Common myeloid progenitor, CD34-positive (primary cell): Measurements from ENCODE around the gene ARSG.

Source experiments
- CTCF ChIA-PET: fragments of 350-600 bp; sonication (Branson Sonifier 250); formaldehyde crosslinking; loops from one replicate; lab custom pipeline; 2021; ENCODE audit warnings: antibody characterized with exemption; lab: Charles Lee
- POLR2A ChIA-PET: fragments of 350-600 bp; sonication (Branson Sonifier 250); formaldehyde crosslinking; loops from one replicate; lab custom pipeline; 2021; ENCODE audit warnings: antibody characterized with exemption; lab: Charles Lee
- DNase-seq, 3 donors: peaks; one replicate each; pipeline versions ENCODE4 v3.0.0 to v3.0.0-alpha.2; 2013
- H3K27ac ChIP-seq, 2 experiments: 1 replicate in 1 of 2; 2 replicates in 1 of 2; pipeline ENCODE4 v1.7.0; 2013; ENCODE audit warnings: inconsistent platforms in 2 of 2, low read length in 2 of 2, mild to moderate bottlenecking in 2 of 2, low read depth in 1 of 2, moderate library complexity in 1 of 2; ENCODE audit not compliant: severe bottlenecking in 2 of 2, insufficient read depth in 1 of 2, poor library complexity in 1 of 2
- H3K27me3 ChIP-seq, 5 experiments: replicated peaks in 2 of 5; 1 replicate in 3 of 5; 2 replicates in 2 of 5; pipeline versions ENCODE4 v1.6.1 to v1.7.0; 2013; ENCODE audit warnings: low read length in 4 of 5, mild to moderate bottlenecking in 2 of 5, moderate library complexity in 2 of 5, inconsistent platforms in 1 of 5; ENCODE audit not compliant: insufficient read depth in 5 of 5, control insufficient read depth in 4 of 5
- H3K36me3 ChIP-seq, 4 experiments: 1 replicate in 2 of 4; 2 replicates in 2 of 4; pipeline versions ENCODE4 v1.6.1 to v1.7.0; 2013; ENCODE audit warnings: low read length in 3 of 4, control low read depth in 1 of 4, mild to moderate bottlenecking in 1 of 4; ENCODE audit not compliant: control insufficient read depth in 4 of 4, insufficient read depth in 4 of 4
- H3K4me1 ChIP-seq, 4 experiments: 1 replicate in 3 of 4; 2 replicates in 1 of 4; pipeline versions ENCODE4 v1.6.1 to v1.7.1; 2013; ENCODE audit warnings: low read length in 3 of 4, mild to moderate bottlenecking in 3 of 4, control low read depth in 1 of 4, inconsistent platforms in 1 of 4, moderate library complexity in 1 of 4; ENCODE audit not compliant: control insufficient read depth in 4 of 4, insufficient read depth in 4 of 4; ENCODE audit errors: control extremely low read depth in 1 of 4
- H3K4me3 ChIP-seq, 7 experiments: 1 replicate in 4 of 7; 2 replicates in 3 of 7; pipeline versions ENCODE4 v1.5.1 to v1.7.0; 2013; ENCODE audit warnings: mild to moderate bottlenecking in 7 of 7, low read length in 6 of 7, moderate library complexity in 6 of 7, inconsistent platforms in 2 of 7, low read depth in 2 of 7, control low read depth in 1 of 7; ENCODE audit not compliant: insufficient read depth in 4 of 7, control insufficient read depth in 1 of 7; ENCODE audit errors: extremely low read depth in 1 of 7
- H3K9me3 ChIP-seq, 5 experiments: 1 replicate in 4 of 5; 2 replicates in 1 of 5; pipeline versions ENCODE4 v1.6.1 to v1.7.1; 2013; ENCODE audit warnings: low read length in 4 of 5, mild to moderate bottlenecking in 2 of 5, inconsistent platforms in 1 of 5, low read depth in 1 of 5, moderate library complexity in 1 of 5; ENCODE audit not compliant: control insufficient read depth in 4 of 5, insufficient read depth in 2 of 5; ENCODE audit errors: control extremely low read depth in 1 of 5
- WGBS: methylation state at CpG from one replicate; pipeline ENCODE4 v1.1.5; 2013; ENCODE audit not compliant: insufficient coverage; 5-methylcytosine and 5-hydroxymethylcytosine counted together

The ARSG gene

DNA sequence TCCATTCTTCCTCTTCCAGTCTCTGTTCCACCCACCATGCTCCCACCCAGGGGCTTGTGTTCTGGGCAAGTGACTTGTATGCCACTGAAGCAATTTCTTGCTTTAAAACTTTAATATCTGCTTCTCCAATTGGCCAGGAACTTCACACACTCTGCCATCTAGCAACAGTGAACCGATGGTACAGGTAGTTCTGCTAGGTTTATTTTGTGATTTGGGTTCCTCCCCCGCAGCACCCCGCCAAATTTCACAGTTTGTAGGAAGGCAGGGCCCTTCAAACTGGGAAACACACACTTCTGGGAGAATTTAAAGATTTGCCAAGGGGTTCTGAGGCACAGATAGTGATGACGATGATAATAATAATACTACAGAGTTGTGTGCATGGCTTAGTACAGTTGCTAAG is 3.3 kb downstream of the ARSG start:
- 96% methylated on average over 4 of the region's 4 CpGs for WGBS
- no peak overlapping the region for H3K27ac ChIP-seq
- ChIA-PET POLR2A (no interaction called here), CTCF (no interaction called here)
- peaks cover 0 to 22% (median 3%) of the 10 kb centered on the region in 5 experiments for H3K27me3 ChIP-seq
- DNase-seq: no peak
- peaks cover 6 to 41% (median 30%) of the 10 kb centered on the region in 4 experiments for H3K4me1 ChIP-seq
- no peaks in the 10 kb centered on the region for H3K36me3 ChIP-seq
- no peaks in the 10 kb centered on the region for H3K9me3 ChIP-seq
- no peak overlapping the region for H3K4me3 ChIP-seq

DNA sequence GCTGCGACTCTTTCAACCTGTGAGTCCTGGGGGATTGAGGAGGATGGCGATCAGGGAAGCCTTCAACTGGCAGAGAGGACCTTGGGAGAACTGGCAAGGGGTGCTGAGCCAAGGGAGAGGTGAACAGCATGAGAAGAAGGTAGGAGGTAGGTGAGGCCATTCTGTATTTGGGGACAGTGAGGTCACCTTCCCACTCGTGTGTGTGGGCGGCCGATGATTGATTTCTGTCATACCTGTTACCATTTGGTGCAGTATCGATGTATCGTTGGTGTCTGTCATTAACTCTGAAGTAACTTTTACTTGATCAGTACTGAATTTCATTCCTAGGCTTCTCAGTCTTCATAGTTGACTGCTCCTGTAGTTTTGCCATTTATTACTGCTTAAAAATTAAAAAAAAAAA is 3.8 kb downstream of the ARSG start:
- Histone ChIP-seq H3K27me3 (peaks cover 0 to 21% (median 3%) of the 10 kb centered on the region in 5 experiments), H3K4me1 (peaks cover 1 to 36% (median 25%) of the 10 kb centered on the region in 4 experiments), H3K9me3 (no peaks in the 10 kb centered on the region), H3K4me3 (no peak overlapping the region), H3K27ac (no peak overlapping the region), H3K36me3 (no peaks in the 10 kb centered on the region)
- DNase-seq: no peak
- ChIA-PET POLR2A (no interaction called here), CTCF (no interaction called here)
- WGBS: 97% methylated on average over 6 of the region's 7 CpGs

- no peak overlapping the region for H3K27ac ChIP-seq
- no peak overlapping the region for H3K4me3 ChIP-seq
- no peaks in the 10 kb centered on the region for H3K36me3 ChIP-seq
- DNase-seq: peak in 1 of 3 donors; percentile 33
- 100% methylated on average over 4 of the region's 18 CpGs for WGBS
- ChIA-PET CTCF (interaction anchor here (0.8 to 1.2 kb wide), 2 partner anchors 102 to 163 kb away, joined by 3 read pairs; no protein-coding TSS in a partner anchor), POLR2A (no interaction called here)
- peaks cover 0 to 24% (median 11%) of the 10 kb centered on the region in 4 experiments for H3K4me1 ChIP-seq
- H3K27me3 ChIP-seq: peaks cover 0 to 15% (median 7%) of the 10 kb centered on the region in 5 experiments
- H3K9me3 ChIP-seq: no peaks in the 10 kb centered on the region
Measured at GRCh38 chr17:68296217-68297191, 5.2 kb downstream of the ARSG start.

GRCh38 chr17:68297195-68297594 is 5.9 kb downstream of the ARSG start:
- CTCF ChIA-PET: interaction anchor here (1.2 kb wide), 1 partner anchor 101 kb away, joined by 3 read pairs; no protein-coding TSS in a partner anchor
- Histone ChIP-seq H3K36me3 (no peaks in the 10 kb centered on the region), H3K4me3 (no peak overlapping the region), H3K9me3 (no peaks in the 10 kb centered on the region), H3K4me1 (peaks cover 0 to 17% (median 6%) of the 10 kb centered on the region in 4 experiments), H3K27me3 (peaks cover 0 to 16% (median 7%) of the 10 kb centered on the region in 5 experiments), H3K27ac (no peak overlapping the region)
- POLR2A ChIA-PET: no interaction called here
- DNase-seq: no peak
- 80% methylated on average over 3 of the region's 4 CpGs for WGBS

DNA sequence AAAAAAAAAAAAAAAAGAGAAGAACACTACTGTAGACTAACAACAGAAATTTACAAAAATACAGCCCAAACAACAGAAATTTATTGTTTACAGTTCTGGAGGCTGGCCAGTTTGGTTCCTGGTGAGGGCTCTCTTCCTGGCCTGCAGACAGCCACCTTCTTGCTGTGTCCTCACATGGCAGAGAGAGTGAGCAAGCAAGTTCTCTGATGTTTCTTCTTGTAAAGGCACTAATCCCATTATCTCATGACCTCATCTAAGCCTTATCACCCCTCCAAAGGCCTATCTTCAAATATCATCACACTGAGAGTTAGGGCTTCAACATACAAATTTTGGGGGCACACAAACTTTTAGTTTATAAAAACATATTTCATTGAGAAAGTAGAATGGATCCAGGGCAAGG is 7.3 kb downstream of the ARSG start:
- DNase-seq: no peak
- Histone ChIP-seq H3K9me3 (no peaks in the 10 kb centered on the region), H3K4me3 (no peak overlapping the region), H3K4me1 (peaks cover 0 to 11% (median 0%) of the 10 kb centered on the region in 4 experiments), H3K27me3 (peaks cover 0 to 11% (median 7%) of the 10 kb centered on the region in 5 experiments), H3K27ac (no peak overlapping the region), H3K36me3 (no peaks in the 10 kb centered on the region)
- ChIA-PET POLR2A (no interaction called here), CTCF (interaction anchor here (0.7 kb wide), 1 partner anchor 72 kb away, joined by 3 read pairs; no protein-coding TSS in a partner anchor)

- CTCF ChIA-PET: interaction anchor here (0.8 kb wide), 1 partner anchor 99 kb away, joined by 3 read pairs; no protein-coding TSS in a partner anchor
- 100% methylated on average over 2 of the region's 3 CpGs for WGBS
Measured at GRCh38 chr17:68299817-68300216, 8.5 kb downstream of the ARSG start.

More at GRCh38 chr17:68299817-68300216, 8.5 kb downstream of the ARSG start:
- no peak for DNase-seq
- Histone ChIP-seq H3K9me3 (no peaks in the 10 kb centered on the region), H3K27ac (no peak overlapping the region), H3K27me3 (peaks cover 0 to 10% (median 4%) of the 10 kb centered on the region in 5 experiments), H3K36me3 (no peaks in the 10 kb centered on the region), H3K4me3 (no peak overlapping the region), H3K4me1 (peaks cover 0 to 11% (median 0%) of the 10 kb centered on the region in 4 experiments)
- POLR2A ChIA-PET: no interaction called here
